GOT3 (cell line): ENCODE results near the gene EP400.

ENCODE experiments used
- DNase-seq: peaks from one replicate; lab custom pipeline; 2025; ENCODE audit warnings: mixed read lengths; lab: John Stamatoyannopoulos, UW

Gene EP400

DNA sequence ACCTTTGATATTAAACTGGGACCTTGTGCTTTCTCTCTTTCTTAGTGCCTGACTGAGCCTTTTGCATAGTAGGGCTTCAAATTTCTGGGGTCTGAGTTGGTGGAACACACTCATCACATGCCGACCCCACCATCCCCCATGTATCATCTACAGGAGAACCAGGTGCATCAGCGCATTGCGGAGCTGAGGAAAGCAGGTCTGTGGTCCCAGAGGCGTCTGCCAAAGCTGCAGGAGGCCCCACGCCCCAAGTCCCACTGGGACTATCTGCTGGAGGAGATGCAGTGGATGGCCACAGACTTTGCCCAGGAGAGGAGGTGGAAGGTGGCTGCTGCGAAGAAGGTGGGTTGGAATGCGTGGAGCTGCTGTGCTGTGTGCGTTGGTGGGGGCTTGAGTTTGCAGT, 37.8 kb downstream of the EP400 start:
- DNase-seq, result no peak

DNA sequence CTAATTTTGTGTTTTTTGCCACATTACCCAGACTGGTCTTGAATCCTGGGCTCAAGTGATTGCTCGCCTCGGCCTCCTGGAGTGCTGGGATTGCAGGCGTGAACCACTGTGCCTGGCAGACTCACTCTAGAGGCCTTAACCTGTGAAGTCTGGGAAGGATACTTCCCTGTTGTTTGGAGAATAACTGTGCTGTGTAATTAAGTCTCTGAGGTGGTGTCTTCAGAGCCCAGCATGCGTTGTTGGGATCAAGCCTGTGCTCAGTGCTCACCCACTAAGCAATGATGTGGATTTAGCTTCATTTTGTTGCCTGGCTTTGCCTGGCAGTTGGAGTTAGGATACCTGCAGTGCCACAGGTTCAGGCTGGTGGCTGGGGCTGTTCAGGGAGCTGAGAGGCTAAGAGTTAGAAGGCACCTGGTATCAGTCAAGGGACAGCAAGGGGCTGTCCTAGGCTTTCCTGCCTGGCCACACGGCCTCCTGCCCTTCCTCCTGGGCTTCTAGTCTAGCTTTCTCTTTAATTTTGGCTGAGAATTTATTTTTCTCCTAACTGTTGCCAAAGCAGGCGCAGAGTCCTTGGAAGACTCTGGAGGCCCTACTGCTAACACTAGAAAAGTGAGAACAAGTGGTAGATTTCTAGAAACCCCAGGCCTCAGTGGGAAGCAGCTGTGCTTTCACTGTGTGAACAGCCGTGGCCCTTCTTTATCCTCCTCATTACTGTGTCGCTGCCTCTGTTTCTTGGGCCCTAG, 38.5 kb downstream of the EP400 start:
- no peak for DNase-seq

DNA sequence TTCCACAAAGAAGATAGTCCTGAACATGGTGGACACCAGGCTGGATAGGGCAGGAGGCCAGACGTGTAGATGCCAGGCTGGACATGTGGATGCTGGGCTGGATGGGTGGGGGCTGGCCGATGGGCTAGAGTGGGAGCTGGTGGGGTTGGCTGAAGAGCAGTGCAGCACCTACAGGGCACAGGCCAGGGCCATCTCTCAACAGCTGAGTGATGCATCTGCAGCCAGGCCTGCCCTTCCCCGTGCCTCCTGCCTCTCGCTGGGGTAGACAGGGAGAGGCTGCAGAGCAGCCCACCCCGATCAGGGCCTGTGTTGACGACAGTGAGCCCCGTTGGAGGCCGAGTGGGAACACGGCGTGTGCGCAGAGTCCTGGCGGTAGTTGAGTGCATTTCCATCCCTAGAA, 39.3 kb downstream of the EP400 start:
- no peak for DNase-seq

DNA sequence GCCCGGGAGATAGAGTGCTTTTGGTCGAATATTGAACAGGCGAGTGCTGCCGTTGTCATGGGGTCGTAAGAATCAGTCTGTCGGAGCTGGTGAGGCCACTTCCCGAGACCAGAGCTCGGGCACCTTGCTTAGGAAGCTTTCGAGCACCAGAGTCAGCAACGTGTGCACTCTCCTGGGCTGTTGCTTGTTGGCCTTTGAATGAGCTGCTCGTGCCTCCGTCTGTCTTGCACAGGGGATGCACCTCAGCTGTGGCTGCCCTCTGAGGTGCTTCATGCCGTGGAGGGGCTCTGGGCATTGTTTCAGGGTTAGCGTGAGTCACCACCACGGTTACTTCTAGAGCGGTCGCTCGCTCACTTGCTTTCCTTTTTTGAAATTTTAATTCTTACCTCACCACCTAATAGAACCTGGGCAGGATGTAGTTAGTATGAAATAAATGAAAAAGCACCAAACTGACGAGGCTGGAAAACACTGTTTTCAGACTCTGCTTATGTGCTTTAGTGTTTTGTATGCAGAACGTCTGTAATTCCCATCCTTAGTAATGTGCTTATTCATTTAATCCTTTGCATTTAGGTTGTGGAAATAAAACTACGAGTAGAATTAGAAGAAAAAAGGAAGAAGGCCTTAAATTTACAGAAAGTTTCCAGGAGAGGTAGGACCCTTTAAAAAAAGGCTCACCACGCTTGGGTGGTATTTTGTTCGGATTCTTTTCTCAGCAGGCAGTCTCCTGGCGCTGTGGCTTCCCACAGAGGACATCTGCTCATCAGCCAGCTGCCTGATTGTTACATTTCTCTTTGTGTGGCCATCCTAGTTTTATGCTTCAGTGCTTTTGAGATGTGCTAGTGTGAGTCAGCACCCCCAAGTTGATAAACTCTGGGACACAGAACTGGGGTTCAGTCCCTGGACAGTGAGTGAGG, 40.6 kb downstream of the EP400 start:
- no peak for DNase-seq

DNA sequence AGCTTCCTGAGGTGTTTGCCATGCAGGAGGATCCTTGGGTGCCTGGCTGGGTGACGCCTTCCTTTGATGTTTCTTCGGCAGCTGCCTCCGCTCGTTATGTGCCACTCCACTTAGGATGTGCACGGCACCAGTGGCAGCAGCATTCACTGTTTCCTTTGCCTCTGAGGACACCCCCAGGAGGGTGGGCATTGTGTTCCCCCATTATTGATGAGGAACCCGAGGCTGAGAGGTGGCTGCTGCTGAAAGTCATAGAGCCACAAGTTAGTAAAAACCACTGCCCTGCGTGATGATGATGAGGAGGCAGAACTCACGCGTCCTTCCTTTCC, 41.2 kb downstream of the EP400 start:
- no peak for DNase-seq

DNA sequence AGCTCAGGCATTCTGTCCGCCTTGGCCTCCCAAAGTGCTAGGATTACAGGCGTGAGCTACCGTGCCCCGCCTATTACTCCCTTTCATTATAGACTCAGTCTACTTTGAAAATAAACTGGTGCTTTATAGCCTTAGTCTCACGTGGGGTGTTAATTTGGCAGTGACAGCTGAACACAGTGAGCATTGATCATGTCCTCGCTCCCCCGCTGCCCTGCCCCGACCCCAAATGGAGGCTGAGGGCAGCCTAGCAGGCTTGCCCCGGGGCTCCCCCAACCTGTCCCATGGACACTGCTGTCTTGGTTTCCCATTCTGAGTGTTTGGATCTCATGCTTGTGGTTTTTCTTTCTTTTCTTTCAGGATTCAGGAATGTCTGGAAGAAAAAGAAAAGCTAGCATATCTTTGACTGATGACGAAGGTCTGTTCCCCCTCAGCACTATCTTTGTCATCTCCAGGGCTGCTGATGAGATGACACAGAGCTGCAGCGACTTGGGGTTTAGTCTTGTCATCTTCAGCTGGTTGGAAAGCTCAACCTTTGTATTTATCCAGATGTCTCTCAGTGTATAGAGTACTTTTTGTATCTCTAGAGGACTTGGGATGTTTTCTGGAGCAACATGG, 42.2 kb downstream of the EP400 start:
- no peak for DNase-seq

DNA sequence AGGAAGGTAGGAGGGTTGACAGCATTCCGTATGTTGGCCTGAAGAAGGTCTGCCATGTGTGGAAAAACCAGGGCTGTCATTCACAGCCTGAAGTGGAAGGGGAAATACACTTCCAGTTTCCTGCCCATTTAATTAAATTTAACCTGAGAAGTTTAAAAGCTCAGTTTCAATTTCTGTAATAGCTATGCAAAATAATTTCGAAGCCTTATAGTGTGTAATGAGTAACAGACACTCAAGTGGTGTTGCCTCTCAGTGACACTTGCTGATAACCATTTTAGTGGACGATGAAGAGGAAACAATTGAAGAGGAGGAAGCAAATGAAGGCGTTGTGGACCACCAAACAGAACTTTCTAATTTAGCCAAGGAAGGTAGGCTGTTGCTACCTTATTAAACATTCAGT, 44.8 kb downstream of the EP400 start:
- no peak for DNase-seq

DNA sequence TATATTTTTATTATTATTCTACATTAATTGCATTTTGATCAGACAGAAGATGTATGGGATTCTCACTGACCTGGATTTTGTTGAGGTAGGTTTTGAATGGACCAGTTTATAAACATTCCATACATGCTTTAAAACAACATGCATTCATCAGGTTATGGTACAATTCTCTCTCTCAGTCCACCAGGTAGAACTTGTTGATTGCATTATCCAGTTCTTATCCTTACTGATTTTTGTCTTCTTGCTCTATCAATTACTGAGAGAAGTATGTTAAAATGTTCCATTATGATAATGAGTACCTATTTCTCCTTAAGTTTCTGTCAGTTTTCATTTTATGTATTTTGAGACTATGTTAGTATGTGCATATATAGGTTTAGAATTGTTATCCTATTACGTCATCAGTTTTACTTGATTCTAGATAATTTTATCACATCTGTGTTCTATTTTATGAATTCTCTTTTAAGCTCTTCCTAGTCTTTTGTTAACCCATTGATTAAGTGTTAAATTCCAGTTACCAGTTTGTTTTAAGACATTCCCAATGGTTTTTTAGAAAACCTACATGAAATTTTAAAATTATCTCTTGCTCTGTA, 50.6 kb downstream of the EP400 start:
- DNase-seq, result no peak

DNA sequence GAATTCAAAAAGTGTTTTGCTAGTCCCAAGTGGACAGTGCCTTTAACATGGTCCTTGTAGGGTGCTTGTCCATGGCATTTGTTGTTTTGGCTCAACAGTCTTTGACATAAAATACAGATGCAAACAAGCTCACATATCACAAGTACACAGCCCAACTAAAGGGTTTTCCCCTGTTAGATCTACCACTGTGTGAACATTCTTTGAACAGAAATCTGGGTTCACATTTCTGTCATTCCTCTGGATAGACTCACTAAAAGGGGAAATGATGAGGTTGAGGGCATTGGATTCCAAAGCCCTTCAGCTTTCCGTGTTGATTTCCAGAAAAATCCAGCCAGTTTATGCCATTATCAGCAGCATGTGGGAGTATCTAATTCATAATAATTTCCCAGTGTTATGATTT, 54.1 kb downstream of the EP400 start:
- DNase-seq, result no peak

DNA sequence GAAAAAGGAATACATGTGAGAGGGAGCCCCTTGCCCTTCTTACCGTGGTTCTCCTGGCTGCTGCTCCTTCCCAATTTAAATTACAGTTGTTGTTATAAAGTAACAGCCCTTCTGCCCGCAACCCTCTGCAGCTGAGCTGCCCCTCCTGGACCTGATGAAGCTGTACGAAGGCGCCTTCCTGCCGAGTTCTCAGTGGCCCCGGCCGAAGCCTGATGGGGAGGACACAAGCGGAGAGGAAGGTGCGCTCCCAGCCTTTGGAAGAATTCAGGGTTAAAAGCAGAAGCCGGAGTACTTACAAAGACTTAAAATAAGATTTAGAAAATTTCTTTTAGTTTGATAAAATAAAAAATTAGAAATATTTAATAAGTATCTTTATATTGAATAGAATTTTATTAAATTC, 55.2 kb downstream of the EP400 start:
- no peak for DNase-seq

DNA sequence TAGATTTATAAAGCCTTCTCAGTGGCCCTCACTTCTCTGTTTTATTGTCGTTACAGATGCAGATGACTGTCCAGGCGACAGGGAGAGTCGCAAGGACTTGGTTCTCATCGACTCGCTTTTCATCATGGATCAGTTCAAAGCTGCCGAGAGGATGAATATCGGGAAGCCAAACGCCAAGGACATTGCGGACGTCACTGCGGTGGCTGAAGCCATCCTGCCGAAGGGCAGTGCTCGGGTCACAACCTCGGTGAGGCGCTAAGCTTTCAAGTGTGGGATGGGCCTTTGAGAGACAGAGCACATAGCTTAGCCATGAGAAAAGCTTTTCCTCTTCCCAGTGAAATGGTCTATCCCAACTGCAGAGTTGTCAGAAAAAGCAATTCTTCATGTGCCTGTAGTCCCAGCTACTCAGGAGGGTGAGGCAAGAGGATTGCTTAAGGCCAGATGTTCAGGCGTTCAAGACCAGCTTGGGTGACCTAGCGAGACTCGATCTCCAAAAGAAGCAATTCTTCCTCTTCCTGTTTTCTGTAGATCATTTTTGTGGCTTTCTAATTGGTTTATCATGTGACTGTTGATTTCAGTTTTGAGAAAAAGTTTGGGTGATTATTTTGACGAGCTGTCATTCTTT, 56.4 kb downstream of the EP400 start:
- no peak for DNase-seq

DNA sequence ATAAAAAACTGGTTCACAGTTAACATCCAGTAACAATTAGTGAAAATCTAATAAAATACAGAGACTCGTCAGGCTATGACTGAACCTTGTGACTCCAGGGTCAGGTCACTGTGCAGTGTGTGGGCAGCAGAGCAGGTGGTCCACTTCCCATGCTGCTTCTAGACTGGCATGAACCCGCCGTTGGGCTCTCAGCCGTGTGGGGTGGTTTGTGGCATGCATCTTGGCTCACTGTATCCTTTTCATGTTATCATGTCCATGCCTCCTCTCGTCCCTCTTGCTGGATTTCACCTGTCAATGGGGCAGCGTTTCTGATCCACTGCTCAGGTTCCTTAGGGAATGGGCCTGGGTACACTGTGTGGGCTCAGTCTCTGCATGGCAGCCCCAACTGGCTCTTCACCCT, 57.3 kb downstream of the EP400 start:
- no peak for DNase-seq

DNA sequence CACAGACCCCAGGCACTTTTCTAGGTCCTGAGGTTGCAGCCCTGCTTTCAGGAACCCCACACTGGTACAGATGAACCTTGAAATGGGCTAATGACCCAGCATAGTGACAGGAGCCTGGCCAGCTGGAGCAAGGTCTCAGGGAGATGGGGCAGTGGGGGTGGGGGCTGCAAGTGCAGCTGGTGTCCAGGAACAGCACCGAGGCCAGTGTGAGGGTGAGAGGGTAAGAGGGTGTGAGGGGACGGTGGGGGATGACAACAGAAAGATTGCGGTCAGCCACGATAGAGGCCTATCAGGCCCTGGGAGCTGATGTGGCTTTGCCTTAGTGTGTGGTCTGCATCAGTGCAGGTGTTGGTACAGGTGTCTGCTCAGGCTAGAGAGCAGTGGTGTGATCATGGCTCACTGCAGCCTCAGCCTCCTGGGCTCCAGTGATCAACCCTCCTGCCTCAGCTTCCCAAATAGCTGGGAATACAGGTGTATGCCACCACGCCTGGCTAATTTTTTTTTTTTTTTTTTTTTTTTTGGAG, 59.7 kb downstream of the EP400 start:
- no peak for DNase-seq

DNA sequence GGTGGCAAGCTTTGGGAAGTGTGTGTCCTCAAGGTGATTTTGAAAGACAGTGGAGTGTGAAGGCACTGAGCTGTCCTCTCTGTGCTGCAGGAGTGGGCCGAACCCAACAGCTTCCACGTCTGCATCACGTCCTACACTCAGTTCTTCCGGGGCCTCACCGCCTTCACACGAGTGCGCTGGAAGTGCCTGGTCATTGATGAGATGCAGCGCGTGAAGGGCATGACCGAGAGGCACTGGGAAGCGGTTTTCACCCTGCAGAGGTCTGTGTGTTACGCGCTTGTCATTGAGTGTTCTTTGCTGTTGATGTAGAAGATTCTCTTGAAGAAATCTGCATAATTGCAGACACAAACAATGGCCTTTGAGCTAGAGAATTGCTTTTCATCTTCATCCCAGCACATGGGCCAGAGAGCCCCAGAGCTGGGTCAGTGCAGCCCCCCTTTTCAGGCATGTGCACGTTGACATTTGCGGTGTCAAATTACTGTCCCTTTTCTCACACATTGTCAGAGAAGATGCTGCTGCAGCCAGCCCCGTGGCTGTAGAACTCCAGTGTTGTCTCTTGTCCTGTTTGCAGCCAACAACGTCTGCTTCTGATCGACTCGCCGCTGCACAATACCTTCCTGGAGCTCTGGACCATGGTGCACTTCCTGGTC, 63.3 kb downstream of the EP400 start:
- DNase-seq, result no peak

DNA sequence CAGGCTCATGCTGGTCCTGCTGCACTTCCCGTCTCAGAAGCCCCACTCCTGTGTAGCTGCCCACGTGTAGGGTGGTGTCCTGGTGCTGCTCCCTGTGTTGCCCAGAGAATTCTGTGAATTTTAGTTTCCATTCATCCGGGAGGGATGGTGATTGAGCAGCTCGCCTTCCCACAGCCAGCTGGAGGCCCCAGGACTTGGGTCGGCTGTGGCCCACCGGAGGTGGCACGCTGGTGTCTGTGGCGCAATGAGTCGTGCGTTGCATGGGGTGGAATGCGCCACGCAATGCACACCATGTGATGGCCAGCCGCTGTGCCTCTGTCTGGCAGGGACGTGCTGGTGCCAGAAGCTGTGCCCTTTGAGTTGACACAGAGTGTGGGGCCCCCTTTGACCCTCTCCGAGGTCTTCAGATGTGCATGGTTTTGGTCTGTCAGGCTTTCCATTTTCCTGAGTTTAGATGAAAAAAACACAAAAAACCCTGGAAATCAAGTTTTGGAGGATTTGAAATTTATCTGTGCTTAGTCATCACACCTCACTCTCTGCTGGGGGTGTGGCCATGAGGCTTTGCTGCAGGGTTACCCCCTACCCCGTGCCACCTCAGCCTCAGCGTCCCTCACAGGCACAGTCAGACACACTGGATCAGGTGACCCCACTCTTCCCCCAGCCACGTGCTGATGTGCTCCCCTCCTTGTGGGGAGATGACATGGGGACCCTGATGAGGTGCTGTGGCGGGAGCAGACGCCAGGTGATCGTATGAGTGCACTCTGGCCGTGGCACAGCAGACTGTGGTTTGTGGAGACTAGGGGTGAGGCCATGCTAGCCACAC, 64.6 kb downstream of the EP400 start:
- no peak for DNase-seq

DNA sequence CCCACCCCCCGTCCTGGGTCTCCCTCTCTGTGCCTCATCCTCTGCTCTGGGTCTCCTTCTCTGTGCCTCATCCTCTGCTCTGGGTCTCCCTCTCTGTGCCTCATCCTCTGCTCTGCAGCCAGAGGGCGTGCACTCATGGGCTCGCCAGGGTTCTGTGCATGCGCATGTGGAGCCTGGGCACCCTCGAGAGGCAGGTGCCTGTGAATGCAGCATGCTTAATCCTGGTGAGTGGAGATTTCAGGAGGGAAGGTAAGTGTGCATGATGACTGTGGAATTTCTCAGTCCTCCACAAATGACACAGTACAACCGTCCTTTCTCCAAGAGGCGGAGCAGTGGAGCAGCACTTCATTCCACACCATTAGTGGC, 65.2 kb downstream of the EP400 start:
- no peak for DNase-seq

DNA sequence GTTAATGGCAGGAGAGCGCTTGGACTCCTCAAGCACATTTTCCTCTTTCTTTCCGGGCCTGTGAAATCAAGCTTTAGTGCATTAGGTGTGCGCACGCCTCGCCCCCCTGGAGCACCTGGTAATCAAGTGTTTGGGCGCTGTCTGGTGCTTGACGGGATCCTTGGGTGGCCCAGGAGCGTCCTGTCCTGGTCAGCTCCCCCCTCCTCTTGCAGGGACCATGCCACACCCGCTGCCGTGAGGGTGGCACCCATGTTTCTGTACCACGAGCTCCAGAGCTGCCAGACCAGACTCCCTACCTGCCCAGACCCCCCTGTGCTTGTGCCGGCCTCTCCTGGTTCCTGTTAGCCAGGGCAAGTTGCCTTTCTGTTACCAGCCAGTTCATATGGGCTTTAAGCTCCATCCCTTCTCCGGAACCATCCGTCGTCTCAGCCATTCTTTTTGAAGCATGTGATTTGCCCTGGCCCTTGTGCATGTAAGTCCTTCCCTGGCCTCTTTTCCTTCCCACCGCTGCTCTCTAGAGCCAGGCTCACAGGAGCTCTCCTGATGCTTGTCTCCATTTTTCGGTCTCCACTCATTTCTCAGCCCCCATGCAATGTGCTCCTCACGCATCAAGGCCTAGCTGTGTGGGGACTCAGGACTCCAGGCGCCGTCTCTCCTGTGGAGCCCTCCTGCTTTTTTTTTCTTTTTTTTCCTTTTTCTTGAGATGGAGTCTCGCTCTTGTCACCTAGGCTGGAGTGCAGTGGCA, 66.1 kb downstream of the EP400 start:
- DNase-seq, result no peak

DNA sequence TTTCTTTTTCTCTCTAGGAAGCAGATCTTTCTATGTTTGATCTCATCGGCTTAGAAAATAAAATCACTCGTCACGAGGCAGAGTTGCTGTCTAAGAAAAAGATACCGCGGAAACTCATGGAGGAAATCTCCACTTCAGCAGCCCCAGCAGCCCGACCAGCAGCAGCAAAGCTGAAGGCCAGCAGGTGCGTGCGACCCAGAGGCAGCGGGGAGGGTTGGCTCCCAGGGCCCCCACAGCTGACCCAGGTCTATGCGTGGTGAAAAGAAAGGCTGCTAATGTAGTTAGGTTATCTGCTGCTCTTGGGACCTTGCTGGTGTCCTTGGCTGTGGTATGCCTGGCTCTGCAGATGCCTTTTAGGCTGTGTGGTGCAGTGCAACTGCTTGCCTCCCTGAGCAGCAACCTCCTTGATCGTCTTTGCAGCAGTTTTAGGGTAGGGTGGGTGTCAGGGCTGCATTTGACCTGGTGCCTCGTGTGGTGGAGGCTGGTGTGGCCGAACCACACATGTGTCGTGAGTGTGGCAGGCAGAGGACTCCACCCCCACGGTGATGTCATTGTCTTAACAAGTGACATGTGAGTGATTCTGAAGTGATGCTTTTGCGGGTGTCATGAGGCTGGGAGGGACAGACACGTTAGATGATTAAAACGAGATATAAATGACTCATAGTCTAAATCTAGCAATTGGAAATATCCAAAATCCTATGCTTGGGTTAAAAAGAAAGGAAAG, 68.6 kb downstream of the EP400 start:
- DNase-seq, result no peak

DNA sequence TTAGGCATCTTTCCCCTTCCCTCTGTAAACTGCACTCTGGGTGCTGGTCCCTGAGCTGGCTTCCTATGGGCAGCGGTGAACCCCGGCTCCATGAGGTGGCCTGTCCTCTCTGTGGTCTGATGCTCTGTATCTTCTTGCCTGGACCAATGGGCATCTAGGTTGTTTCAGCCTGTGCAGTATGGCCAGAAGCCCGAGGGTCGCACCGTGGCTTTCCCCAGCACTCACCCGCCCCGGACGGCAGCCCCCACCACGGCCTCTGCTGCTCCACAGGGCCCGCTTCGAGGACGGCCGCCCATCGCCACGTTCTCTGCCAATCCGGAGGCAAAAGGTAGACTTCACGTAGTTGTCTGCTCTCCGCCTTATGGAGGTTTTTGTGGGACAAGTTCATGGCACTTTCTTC, 70.1 kb downstream of the EP400 start:
- no peak for DNase-seq
